GM12878 (cell line): ENCODE results near the gene NSMCE1. TPM values are rescaled to one million over a fixed set of nuclear protein-coding genes. Genes with fewer than 3 reads are reported as not detected.
A peak's percentile ranks its signal among the peaks of the same experiment; 100 is the strongest.

Source experiments
- ATAC-seq: fragments of 200-7000 bp; cut with Tn5 transposase; 3 replicates; pipeline ENCODE4 v1.9.1; 2020; ENCODE audit warnings: mild to moderate bottlenecking, moderate library complexity
- BruUV-seq: library from RNA; stranded (reverse); fragments of 400-500 nt; replicated peaks from 2 replicates; lab custom pipeline; 2021; lab: Mats Ljungman, UMichigan
- CTCF ChIA-PET: fragments of 300-600 bp; sonication (Branson Sonifier 250); formaldehyde crosslinking; extraction: SDS; loops from one replicate; lab custom pipeline; 2021; ENCODE audit warnings: inconsistent platforms; lab: Yijun Ruan, JAX
- POLR2A ChIA-PET: fragments of 350-600 bp; formaldehyde crosslinking; extraction: SDS; loops from one replicate; lab custom pipeline; 2021; ENCODE audit warnings: inconsistent platforms; lab: Charles Lee
- RAD21 ChIA-PET: fragments of 300-600 bp; sonication (Branson Sonifier 250); formaldehyde crosslinking; loops from one replicate; lab custom pipeline; 2023; ENCODE audit warnings: antibody characterized with exemption; ENCODE audit not compliant: unreplicated experiment; lab: Charles Lee
- SMC1A ChIA-PET: fragments of 300-600 bp; sonication (Branson Sonifier 250); formaldehyde crosslinking; loops from one replicate; lab custom pipeline; 2023; ENCODE audit not compliant: unreplicated experiment, uncharacterized antibody; lab: Charles Lee
- DNase-seq: peaks from one replicate; pipeline ENCODE4 v3.0.0-alpha.2; 2011; ENCODE audit warnings: low read depth, low spot score
- FAIRE-seq: peaks from 3 replicates; lab custom pipeline; 2011; peaks lifted over from hg19 to GRCh38; lab: Jason Lieb, UNC
- H2AFZ ChIP-seq: 2 replicates; pipeline ENCODE4 v1.6.0; 2011; ENCODE audit warnings: low read depth, low read length, control low read depth; ENCODE audit not compliant: control insufficient read depth
- H3K27ac ChIP-seq: 2 replicates; pipeline ENCODE4 v1.5.1; 2011; ENCODE audit warnings: control low read depth; ENCODE audit not compliant: control insufficient read depth, insufficient read depth
- H3K27me3 ChIP-seq, 2 experiments: replicated peaks in 1 of 2; 2 replicates each; pipeline versions ENCODE4 v1.6.0 to v1.6.1; 2011; ENCODE audit warnings: low read length in 1 of 2; ENCODE audit not compliant: control insufficient read depth in 2 of 2, insufficient read depth in 2 of 2
- H3K36me3 ChIP-seq, 2 experiments: 2 replicates each; pipeline ENCODE4 v1.5.1; 2011; ENCODE audit warnings: low read length in 1 of 2; ENCODE audit not compliant: control insufficient read depth in 2 of 2, insufficient read depth in 2 of 2
- H3K4me1 ChIP-seq: 2 replicates; pipeline ENCODE4 v1.6.1; 2011; ENCODE audit warnings: mild to moderate bottlenecking, low read length, moderate library complexity, mixed read lengths; ENCODE audit not compliant: control insufficient read depth, insufficient read depth
- H3K4me2 ChIP-seq: 2 replicates; pipeline ENCODE4 v1.6.0; 2011; ENCODE audit warnings: control low read depth; ENCODE audit not compliant: control insufficient read depth, insufficient read depth
- H3K4me3 ChIP-seq: fragments of 200-600 bp; sonication (generic); 2 replicates; pipeline ENCODE4 v1.5.1; 2016
- H3K79me2 ChIP-seq: 2 replicates; pipeline ENCODE4 v1.6.0; 2011; ENCODE audit warnings: low read length; ENCODE audit not compliant: control insufficient read depth, insufficient read depth
- H3K9ac ChIP-seq: 2 replicates; pipeline ENCODE4 v1.8.0; 2011; ENCODE audit warnings: low read length, control low read depth, mixed read lengths; ENCODE audit not compliant: control insufficient read depth, insufficient read depth
- H3K9me3 ChIP-seq: replicated peaks from 3 replicates; pipeline ENCODE4 v1.5.1; 2011; ENCODE audit warnings: mild to moderate bottlenecking, low read length; ENCODE audit not compliant: control insufficient read depth, insufficient read depth
- H4K20me1 ChIP-seq: 2 replicates; pipeline ENCODE4 v1.6.0; 2011; ENCODE audit not compliant: control insufficient read depth, insufficient read depth
- ATF7 ChIP-seq: fragments of 450-650 bp; IDR thresholded peaks from 2 replicates; pipeline ENCODE4 v1.6.1; 2016; ENCODE audit warnings: low read depth, mild to moderate bottlenecking
- BMI1 ChIP-seq: fragments of 450-650 bp; IDR thresholded peaks from 2 replicates; pipeline ENCODE4 v1.6.1; 2016; ENCODE audit warnings: mild to moderate bottlenecking, moderate library complexity, borderline replicate concordance
- CUX1 ChIP-seq: IDR thresholded peaks from 2 replicates; pipeline ENCODE4 v1.6.1; 2012; ENCODE audit warnings: improper control_type of control experiment, low read depth, low read length; ENCODE audit not compliant: insufficient replicate concordance
- EED ChIP-seq: sonication (generic); IDR thresholded peaks from 2 replicates; pipeline ENCODE4 v1.6.1; 2016; ENCODE audit warnings: antibody characterized with exemption, low read depth
- EZH2 ChIP-seq: IDR thresholded peaks from 2 replicates; pipeline ENCODE4 v1.6.1; 2012; ENCODE audit warnings: low read depth, mild to moderate bottlenecking, control low read depth, inconsistent platforms, low read length, borderline replicate concordance; ENCODE audit not compliant: control insufficient read depth
- IKZF2 ChIP-seq, 2 experiments: fragments of 450-650 bp; IDR thresholded peaks; 2 replicates each; pipeline ENCODE4 v1.6.1; 2017; ENCODE audit warnings: mild to moderate bottlenecking in 2 of 2, moderate library complexity in 2 of 2
- LARP7 ChIP-seq: fragments of 450-650 bp; IDR thresholded peaks from 2 replicates; pipeline ENCODE4 v1.6.1; 2017; ENCODE audit warnings: mild to moderate bottlenecking
- NBN ChIP-seq: fragments of 450-650 bp; IDR thresholded peaks from 2 replicates; pipeline ENCODE4 v1.6.1; 2016
- NFYA ChIP-seq: IDR thresholded peaks from 2 replicates; pipeline ENCODE4 v1.6.1; 2011; ENCODE audit warnings: low read depth, mild to moderate bottlenecking, low read length, improper control_type of control experiment, borderline replicate concordance
- PAX5 ChIP-seq: IDR thresholded peaks from 2 replicates; pipeline ENCODE4 v1.6.1; 2011; ENCODE audit warnings: low read depth, low read length, borderline replicate concordance
- PRDM15 ChIP-seq: fragments of 450-650 bp; formaldehyde crosslinking; IDR thresholded peaks from 2 replicates; pipeline ENCODE4 v1.4.0; 2020; ENCODE audit warnings: mild to moderate bottlenecking, moderate library complexity
- STAT1 ChIP-seq: fragments of 450-650 bp; conservative IDR thresholded peaks from 2 replicates; pipeline ENCODE4 v1.6.1; 2014; ENCODE audit warnings: antibody characterized with exemption, mild to moderate bottlenecking
- TARDBP ChIP-seq: IDR thresholded peaks from 2 replicates; pipeline ENCODE4 v1.6.1; 2016; ENCODE audit warnings: borderline replicate concordance
- WGBS: methylation state at CpG from one replicate; pipeline ENCODE4 v1.1.6; 2016; ENCODE audit warnings: low lambda C conversion rate; ENCODE audit not compliant: insufficient replicate concordance, insufficient coverage; ENCODE audit errors: missing lambda C conversion rate; 5-methylcytosine and 5-hydroxymethylcytosine counted together
- in situ Hi-C: fragments of 300-500 bp; cut with MboI; formaldehyde crosslinking; loops from 9 replicates; pipeline ENCODE4 v1.14.3; 2018; ENCODE audit warnings: mixed read lengths
- intact Hi-C: fragments of 100-400 bp; cut with micrococcal nuclease; formaldehyde crosslinking; loops from one replicate; pipeline ENCODE4 v1.14.2; 2022; ENCODE audit not compliant: unreplicated experiment
- polyA plus RNA-seq, 11 experiments: library from polyadenylated mRNA; depleted of rRNA in 4 of 11; unstranded in 6 of 11; stranded (reverse) in 5 of 11; fragments of >200 nt; fragmentation: Nextera tagmentation in 4 of 11; fragmentation: Illumina TruSeq in 1 of 11; extraction: Ambion mirVana in 4 of 11; extraction: Trizol in 1 of 11; gene quantifications; 1 replicate in 1 of 11; 2 replicates in 10 of 11; pipeline versions ENCODE4 v1.2.1 to v1.2.3, GENCODE V29; 2011 to 2016; ENCODE audit warnings: inconsistent platforms in 2 of 11, missing spikeins in 2 of 11, low read depth in 1 of 11
- total RNA-seq, 4 experiments: library from RNA; depleted of rRNA in 3 of 4; stranded (reverse); fragments of >200 nt in 3 of 4; fragmentation: Illumina TruSeq in 1 of 4; extraction: Trizol in 1 of 4; gene quantifications; 2 replicates each; pipeline versions ENCODE4 v1.2.1 to v1.2.3, GENCODE V29; 2013 to 2021

NSMCE1 gene
- total and polyA plus RNA-seq, 10 of the 15 experiments (the other 5 are each of a cell fraction or from before 2014, with no cell fraction given) = 54.0 to 214 (median 71.4) TPM

- no peak for TF ChIP-seq PRDM15 (CRISPR knock-in tag)
- no peak for TF ChIP-seq EED
- TF ChIP-seq, all 136 proteins: peak for 0
Measured at GRCh38 chr16:27314986-27315332, 46.4 kb upstream of the NSMCE1 start (continued).

- in situ Hi-C loops (no loop called here), intact Hi-C loops (no loop called here)
- SMC1A ChIA-PET = interaction anchor here (2.6 to 9.6 kb wide), 4 partner anchors 41 to 115 kb away, joined by 7 to 88 read pairs (median 64); no protein-coding TSS in a partner anchor
- TSS peak; percentile 92 for BruUV-seq
- H3K9ac ChIP-seq = peak overlapping the region; percentile 90
- CTCF ChIA-PET = interaction anchor here (1.2 to 9.0 kb wide), 2 partner anchors 78 to 141 kb away, joined by 4 to 119 read pairs; no protein-coding TSS in a partner anchor
- peak; percentile 7 for FAIRE-seq
- no peaks in the 10 kb centered on the region for H3K36me3 ChIP-seq
- peak overlapping the region; percentile 52 for H3K4me2 ChIP-seq
- RAD21 ChIA-PET = no interaction called here
- peak overlapping the region; percentile 82 for H3K27ac ChIP-seq
- H2AFZ ChIP-seq = peak overlapping the region; percentile 76
- peaks cover 52% of the 10 kb centered on the region for H3K79me2 ChIP-seq
- no peaks in the 10 kb centered on the region for H3K9me3 ChIP-seq
- POLR2A ChIA-PET = interaction anchor here (1.2 to 1.4 kb wide), 2 partner anchors 75 to 82 kb away, joined by 3 to 4 read pairs; no protein-coding TSS in a partner anchor
- no peak for DNase-seq
- H3K4me3 ChIP-seq = peak overlapping the region; percentile 80
- WGBS = 1% methylated on average over 24 of the region's 39 CpGs
- peak; percentile 56 for ATAC-seq
- peaks cover 30% of the 10 kb centered on the region for H3K4me1 ChIP-seq
- H3K27me3 ChIP-seq = 0 out of 4 replicates have a peak, but pooled peaks cover 0 to 2% of the 10 kb centered on the region in 2 experiments
- H4K20me1 ChIP-seq = peaks cover 5% of the 10 kb centered on the region; the same call in 1 of the 2 replicates
- 0 out of 2 replicates have a peak, but pooled peaks have one; percentile 30 for TF ChIP-seq NBN
- TF ChIP-seq BMI1 = no peak
- peak; percentile 91; the same call in 1 of the 2 replicates for TF ChIP-seq LARP7
- peak; percentile 86 for TF ChIP-seq ATF7
- no peak for TF ChIP-seq CUX1
- no peak for TF ChIP-seq NFYA
- peak; percentile 16 to 28; a peak in 1 of 4 replicates for TF ChIP-seq IKZF2 (IDR thresholded peaks at IDR 0.05)
- 0 out of 2 replicates have a peak, but pooled peaks have one; percentile 27 for TF ChIP-seq PAX5
- no peak for TF ChIP-seq STAT1
- TF ChIP-seq TARDBP = no peak
- TF ChIP-seq EZH2 = no peak
Measured at GRCh38 chr16:27314161-27314723, 45.7 kb upstream of the NSMCE1 start.
